ENCODE results near the gene TICAM2. TPM values are rescaled to one million over a fixed set of nuclear protein-coding genes. Genes with fewer than 3 reads are reported as not detected.

Gene TICAM2
- total RNA-seq, 1 donor from 2014 or later: 1.2 TPM

DNA sequence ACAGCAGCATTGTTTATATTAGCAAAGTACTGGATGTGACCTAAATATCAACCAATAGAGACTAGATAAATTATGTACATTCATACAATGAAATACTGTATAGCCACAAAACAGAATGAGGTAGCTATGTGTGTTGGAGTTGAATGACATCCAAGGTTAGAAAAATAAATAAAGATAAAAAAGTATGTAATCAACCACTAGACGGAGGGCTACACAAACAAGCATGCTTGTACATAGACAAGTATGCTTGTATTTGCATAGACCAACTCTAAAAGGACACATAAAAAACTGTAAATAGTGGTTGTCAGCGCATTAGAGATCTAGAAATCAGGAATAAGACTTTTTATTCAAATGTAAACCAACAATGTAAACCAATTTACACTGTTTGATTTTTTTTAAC is 60.7 kb downstream of the TICAM2 start:
- DNase-seq (ENCODE audit: low read depth): no peak

DNA sequence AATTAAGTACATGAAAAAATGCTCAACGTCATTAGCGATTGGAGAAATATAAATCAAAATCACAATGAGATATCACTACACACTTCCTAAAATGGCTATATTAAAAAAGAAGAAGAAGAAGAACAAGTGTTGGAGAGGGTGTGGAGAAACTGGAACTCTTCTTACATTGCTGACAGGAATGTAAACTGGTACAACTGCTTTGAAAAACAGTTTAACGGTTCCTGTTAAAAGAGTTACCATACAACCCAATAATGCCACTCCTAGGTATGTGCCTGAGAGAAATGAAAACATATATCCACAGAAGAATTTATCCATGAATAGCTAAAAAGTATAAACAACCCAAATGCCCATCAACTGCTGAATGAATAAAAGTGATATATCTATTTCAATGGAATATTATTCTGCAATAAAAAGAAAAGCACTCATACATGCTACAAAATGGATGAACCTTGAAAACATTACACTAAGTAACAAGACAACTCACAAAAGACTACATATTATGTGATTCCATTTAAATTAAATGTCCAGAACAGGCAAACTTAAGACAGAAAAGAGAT is 66.7 kb downstream of the TICAM2 start:
- DNase-seq (ENCODE audit: low read depth): no peak

DNA sequence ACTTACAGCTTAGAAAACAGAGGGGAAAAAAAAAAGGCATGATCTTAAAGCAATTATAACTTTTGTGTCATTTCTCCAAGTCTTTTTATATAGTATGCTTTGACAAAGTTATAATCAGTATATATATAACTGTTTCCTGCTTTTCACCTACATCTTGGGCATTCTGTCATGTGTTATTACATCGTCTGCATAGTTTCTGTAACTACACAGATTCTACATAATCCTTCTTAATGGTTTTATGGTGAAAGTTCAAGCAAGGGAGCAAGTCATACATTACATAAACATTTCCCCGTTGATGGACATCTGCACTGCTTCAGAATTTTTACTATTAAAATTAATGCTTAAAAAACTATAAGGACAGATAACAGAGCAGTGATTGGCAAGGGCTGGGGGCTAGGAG is 69.8 kb downstream of the TICAM2 start:
- DNase-seq (ENCODE audit: low read depth): no peak

DNA sequence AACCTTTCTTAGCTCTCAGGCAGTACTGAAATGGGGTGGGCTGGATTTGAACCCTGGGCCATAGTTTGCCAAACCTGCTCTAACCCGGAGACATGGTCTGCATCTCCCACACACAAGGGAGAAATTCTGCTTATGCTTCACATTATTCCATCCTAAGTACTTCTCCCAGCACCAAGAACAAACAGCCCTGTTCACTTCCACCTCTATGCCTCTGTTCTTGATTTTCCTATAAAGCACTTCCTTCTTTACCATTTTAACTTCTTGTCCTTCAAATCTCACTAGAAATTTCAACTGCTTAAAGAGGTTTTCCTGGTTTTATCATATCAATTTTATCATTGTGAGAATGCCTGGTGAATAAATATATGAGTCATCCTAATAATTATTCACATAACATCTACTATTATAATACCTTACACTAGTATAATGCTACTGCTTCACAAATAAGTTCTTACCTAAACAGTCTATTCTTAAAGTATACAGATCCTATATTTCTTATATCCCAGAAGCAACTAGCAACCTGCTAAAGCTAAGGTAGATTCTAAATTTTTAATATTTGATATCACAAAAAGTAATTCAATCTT is 70.4 kb downstream of the TICAM2 start:
- no peak for DNase-seq (ENCODE audit: low read depth)

DNA sequence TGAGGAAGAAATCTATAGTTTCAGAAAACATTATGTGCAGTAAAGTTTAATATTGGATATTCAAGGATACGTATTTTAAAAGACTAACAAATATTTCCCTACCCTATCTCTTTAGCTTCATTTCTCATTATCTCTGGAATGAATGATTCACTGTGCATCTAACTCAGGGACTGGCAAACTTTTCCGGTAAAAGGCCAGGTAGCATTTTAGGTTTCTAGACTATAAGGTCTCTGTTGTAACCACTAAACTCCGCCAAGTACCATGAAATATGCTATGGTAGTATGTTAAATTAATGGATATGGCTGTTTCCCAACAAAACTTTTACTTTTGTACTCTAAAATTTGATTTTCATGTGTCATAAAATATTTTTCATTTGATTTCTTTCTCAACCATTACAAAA is 70.9 kb downstream of the TICAM2 start:
- no peak for DNase-seq (ENCODE audit: low read depth)

DNA sequence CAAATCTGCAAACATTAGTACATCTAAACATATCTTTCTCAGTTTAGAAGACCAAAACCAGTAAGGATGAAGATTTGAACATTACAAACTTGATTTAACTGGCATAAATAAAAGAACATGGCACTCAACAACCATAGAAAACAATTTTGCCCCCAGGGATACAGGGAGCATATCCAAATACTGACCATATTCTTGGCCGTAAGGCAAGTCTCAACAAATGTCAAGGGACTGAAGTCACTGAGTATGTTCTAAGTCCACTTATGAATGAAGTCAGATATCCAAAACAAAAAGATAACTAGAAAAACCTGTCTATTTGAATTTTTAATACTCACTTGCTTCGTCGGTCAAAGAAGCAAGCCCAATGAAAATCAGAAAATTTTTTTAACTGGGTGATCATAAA is 71.9 kb downstream of the TICAM2 start:
- DNase-seq (ENCODE audit: low read depth): peak; percentile 23

Other genes starting within 250 kb of the TICAM2 start
- 16.8 and 18.7 TPM in 2 replicates for gene FEM1C, start 57.7 kb downstream of the TICAM2 start, total RNA-seq
- gene TMED7, start 23.6 kb upstream of the TICAM2 start, total RNA-seq: 120 and 140 TPM in 2 replicates
- gene CDO1, start 214.2 kb upstream of the TICAM2 start, total RNA-seq: 2.4 and 8.0 TPM in 2 replicates
- gene ATG12, start 239.1 kb upstream of the TICAM2 start, total RNA-seq: 65.5 and 66.7 TPM in 2 replicates
- gene AP3S1, start 239.5 kb upstream of the TICAM2 start, total RNA-seq: 202 and 296 TPM in 2 replicates